ENCODE results near the gene TNK2. TPM values are rescaled to one million over a fixed set of nuclear protein-coding genes. Genes with fewer than 3 reads are reported as not detected.

The TNK2 gene
- total and polyA plus RNA-seq, 2 donors (not counting 1 experiment from before 2014, with no cell fraction given), result 131 to 198 TPM

- POLR2A ChIA-PET, result no interaction called here
These were observed 26.3 kb downstream of the TNK2 start for GRCh38 chr3:195882002-195882441.

More at GRCh38 chr3:195882002-195882441, 26.3 kb downstream of the TNK2 start:
- H3K4me1 Mint-ChIP-seq, result no peaks in the 10 kb centered on the region
- H3K4me3 ChIP-seq (ENCODE audit: control extremely low read depth in 1 of 5, extremely low read depth in 1 of 5, insufficient read depth in 1 of 5, low read depth in 2 of 5, low read length in 4 of 5), result no peak overlapping the region
- H3K9me3 Mint-ChIP-seq (ENCODE audit: insufficient read depth), result no peaks in the 10 kb centered on the region
- H3K27ac ChIP-seq (ENCODE audit: low read length in 2 of 2), result no peak overlapping the region
- H3K4me2 ChIP-seq (replicated peaks; ENCODE audit: low read depth, low read length, poor library complexity, severe bottlenecking), result no peak overlapping the region
- no peak overlapping the region for H2AFZ ChIP-seq (ENCODE audit: insufficient read depth, low read depth, low read length, poor library complexity, severe bottlenecking)
- DNase-seq (no peak), ATAC-seq (ENCODE audit: low read depth) (no peak)
- TF ChIP-seq EZH2 (IDR thresholded peaks at IDR 0.05; ENCODE audit: borderline replicate concordance, insufficient read depth, low read depth, low read length, poor library complexity, severe bottlenecking) (no peak), CTCF (IDR thresholded peaks at IDR 0.05) (no peak)
- H3K27me3 Mint-ChIP-seq, result no peaks in the 10 kb centered on the region
- WGBS (ENCODE audit: insufficient coverage), result 97% methylated on average over 19 of the region's 19 CpGs
- no peak overlapping the region for H3K27ac Mint-ChIP-seq
- H4K20me1 ChIP-seq (ENCODE audit: control insufficient read depth, insufficient read depth, low read length, poor library complexity, severe bottlenecking), result peaks cover 80% of the 10 kb centered on the region
- no peaks in the 10 kb centered on the region for H3K27me3 ChIP-seq (replicated peaks in 1 of 4; ENCODE audit: control extremely low read depth in 1 of 4, control insufficient read depth in 3 of 4, insufficient read depth in 4 of 4, low read length in 3 of 4)
- H3K9me3 ChIP-seq (ENCODE audit: control extremely low read depth in 1 of 3, control insufficient read depth in 2 of 3, insufficient read depth in 1 of 3, low read length in 2 of 3), result no peaks in the 10 kb centered on the region
- H3K9ac ChIP-seq (ENCODE audit: low read length), result no peak overlapping the region
- CTCF ChIA-PET, result interaction anchor here (1.0 kb wide), 1 partner anchor 12 kb away, joined by 8 read pairs; no protein-coding TSS in a partner anchor
- intact Hi-C loops (cut with micrococcal nuclease), result no loop called here
- H3K36me3 ChIP-seq (replicated peaks in 1 of 2; ENCODE audit: control extremely low read depth in 1 of 2, control insufficient read depth in 1 of 2, extremely low read depth in 1 of 2, insufficient read depth in 2 of 2, low read length in 1 of 2), result peaks cover 0 to 83% of the 10 kb centered on the region in 2 experiments
- no peak overlapping the region for H3K4me3 Mint-ChIP-seq
- peaks cover 76% of the 10 kb centered on the region for H3K79me2 ChIP-seq (ENCODE audit: control insufficient read depth, insufficient read depth, low read length)
- no peaks in the 10 kb centered on the region for H3K4me1 ChIP-seq (ENCODE audit: control insufficient read depth in 2 of 2, insufficient read depth in 2 of 2, low read length in 2 of 2)
